ENCODE measurements around the gene KRTAP10-10. TPM values are rescaled to one million over a fixed set of nuclear protein-coding genes. Genes with fewer than 3 reads are reported as not detected.
"Not testable (repeated sequence)": the region's sequence is repeated elsewhere in the genome, so short reads cannot be mapped to it uniquely, and the experiment has no call there.

Gene KRTAP10-10
- total RNA-seq, 2 experiments from 2014 or later = not detected

- ChIA-PET POLR2A (no interaction called here), CTCF (no interaction called here)
Measured at GRCh38 chr21:44601596-44602462, 35.3 kb upstream of the KRTAP10-10 start.

- ChIA-PET CTCF (no interaction called here), POLR2A (no interaction called here)
Measured at GRCh38 chr21:44602463-44602850, 34.7 kb upstream of the KRTAP10-10 start.

- POLR2A ChIA-PET = no interaction called here
- CTCF ChIA-PET = no interaction called here
Measured at GRCh38 chr21:44603109-44603875, 33.9 kb upstream of the KRTAP10-10 start.

GRCh38 chr21:44603911-44604310, 33.2 kb upstream of the KRTAP10-10 start:
- CTCF ChIA-PET = no interaction called here
- POLR2A ChIA-PET = no interaction called here

GRCh38 chr21:44606495-44606894, 30.7 kb upstream of the KRTAP10-10 start:
- POLR2A ChIA-PET = no interaction called here
- CTCF ChIA-PET = no interaction called here

- POLR2A ChIA-PET = no interaction called here
- CTCF ChIA-PET = no interaction called here
Measured at GRCh38 chr21:44609193-44609592, 28.0 kb upstream of the KRTAP10-10 start.

- POLR2A ChIA-PET = not testable (repeated sequence)
Measured at GRCh38 chr21:44610157-44610843, 26.9 kb upstream of the KRTAP10-10 start.

GRCh38 chr21:44611551-44611950, 25.6 kb upstream of the KRTAP10-10 start:
- POLR2A ChIA-PET = no interaction called here
- CTCF ChIA-PET = no interaction called here

More at GRCh38 chr21:44610157-44610843, 26.9 kb upstream of the KRTAP10-10 start:
- CTCF ChIA-PET = not testable (repeated sequence)

GRCh38 chr21:44612029-44612486, 25.1 kb upstream of the KRTAP10-10 start, which contains the start of gene KRTAP10-8:
TSS of gene KRTAP10-8 (plus strand) at chr21:44612079. CDS start at chr21:44612101, 22 bp downstream.
- CTCF ChIA-PET = no interaction called here
- POLR2A ChIA-PET = no interaction called here

- CTCF ChIA-PET = no interaction called here
- POLR2A ChIA-PET = no interaction called here
Measured at GRCh38 chr21:44612669-44613229, 24.4 kb upstream of the KRTAP10-10 start.

- CTCF ChIA-PET = no interaction called here
Measured at GRCh38 chr21:44613386-44614155, 23.6 kb upstream of the KRTAP10-10 start.

GRCh38 chr21:44614161-44614631, 23.0 kb upstream of the KRTAP10-10 start:
- ChIA-PET CTCF (no interaction called here), POLR2A (no interaction called here)

More at GRCh38 chr21:44613386-44614155, 23.6 kb upstream of the KRTAP10-10 start:
- POLR2A ChIA-PET = no interaction called here

GRCh38 chr21:44614961-44615391, 22.2 kb upstream of the KRTAP10-10 start:
- ChIA-PET CTCF (no interaction called here), POLR2A (no interaction called here)

- POLR2A ChIA-PET = no interaction called here
- CTCF ChIA-PET = no interaction called here
Measured at GRCh38 chr21:44615466-44615865, 21.7 kb upstream of the KRTAP10-10 start.

- ChIA-PET CTCF (no interaction called here), POLR2A (no interaction called here)
Measured at GRCh38 chr21:44615911-44616590, 21.1 kb upstream of the KRTAP10-10 start.

- POLR2A ChIA-PET = no interaction called here
- CTCF ChIA-PET = interaction anchor here (0.6 kb wide), 1 partner anchor 60 kb away, joined by 3 read pairs; no protein-coding TSS in a partner anchor
Measured at GRCh38 chr21:44616591-44616926, 20.6 kb upstream of the KRTAP10-10 start.

GRCh38 chr21:44617071-44617501, 20.1 kb upstream of the KRTAP10-10 start:
- ChIA-PET CTCF (interaction anchor here (0.6 kb wide), 1 partner anchor 61 kb away, joined by 3 read pairs; no protein-coding TSS in a partner anchor), POLR2A (no interaction called here)

GRCh38 chr21:44618504-44618903, 18.7 kb upstream of the KRTAP10-10 start:
- ChIA-PET POLR2A (no interaction called here), CTCF (no interaction called here)

- CTCF ChIA-PET = no interaction called here
Measured at GRCh38 chr21:44618909-44619308, 18.2 kb upstream of the KRTAP10-10 start.

More at GRCh38 chr21:44618909-44619308, 18.2 kb upstream of the KRTAP10-10 start:
- POLR2A ChIA-PET = no interaction called here

Data from activated CD8-positive, alpha-beta memory T cell treated with anti-CD3 and anti-CD28 coated beads for 36 hours (primary cell).